Right lobe of liver (tissue), 4 donors: ENCODE results near the gene TNFRSF21.

ENCODE experiments used
- POLR2A ChIP-seq: fragments of 450-650 bp; IDR thresholded peaks from one replicate; pipeline ENCODE4 v1.6.1; 2017; ENCODE audit warnings: antibody characterized with exemption, mild to moderate bottlenecking
- TF ChIP-seq, protein P1 (sequence below), 4 donors: fragments of 200-600 bp in 3 of 4; fragments of 450-650 bp in 1 of 4; IDR thresholded peaks; one replicate each; pipeline versions ENCODE4 v1.5.1 to v1.8.0; 2016 to 2022; ENCODE audit warnings: antibody characterized with exemption in 4 of 4, mild to moderate bottlenecking in 2 of 4
- donor health status: DM: no; HTN: no; CAD: no.
- donor health status: DM: no; HTN: no; CAD: no.
- donor health status: DM: no; HTN: yes; CAD: no.

DNA sequence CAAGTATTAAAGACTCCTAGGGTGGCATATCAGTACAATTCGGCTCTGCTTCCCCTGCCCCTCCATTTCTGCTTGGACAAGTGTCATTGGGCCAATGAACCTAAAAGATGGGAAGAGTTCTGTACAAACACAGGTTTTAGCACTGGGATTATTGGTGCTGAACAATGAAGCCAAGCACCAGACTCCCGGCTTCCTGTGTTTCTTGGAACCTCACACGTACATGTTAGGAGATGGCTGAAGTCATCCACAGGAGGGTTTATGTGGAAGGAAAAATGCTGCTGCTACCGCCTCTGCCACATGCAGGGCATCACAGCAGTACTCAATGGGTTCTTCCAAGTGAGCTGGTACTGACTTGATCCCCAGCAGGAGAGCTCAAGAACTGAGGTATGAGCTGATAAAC is 49.7 kb downstream of the TNFRSF21 start:
- no peak for TF ChIP-seq POLR2A
- TF ChIP-seq, protein P1, sequence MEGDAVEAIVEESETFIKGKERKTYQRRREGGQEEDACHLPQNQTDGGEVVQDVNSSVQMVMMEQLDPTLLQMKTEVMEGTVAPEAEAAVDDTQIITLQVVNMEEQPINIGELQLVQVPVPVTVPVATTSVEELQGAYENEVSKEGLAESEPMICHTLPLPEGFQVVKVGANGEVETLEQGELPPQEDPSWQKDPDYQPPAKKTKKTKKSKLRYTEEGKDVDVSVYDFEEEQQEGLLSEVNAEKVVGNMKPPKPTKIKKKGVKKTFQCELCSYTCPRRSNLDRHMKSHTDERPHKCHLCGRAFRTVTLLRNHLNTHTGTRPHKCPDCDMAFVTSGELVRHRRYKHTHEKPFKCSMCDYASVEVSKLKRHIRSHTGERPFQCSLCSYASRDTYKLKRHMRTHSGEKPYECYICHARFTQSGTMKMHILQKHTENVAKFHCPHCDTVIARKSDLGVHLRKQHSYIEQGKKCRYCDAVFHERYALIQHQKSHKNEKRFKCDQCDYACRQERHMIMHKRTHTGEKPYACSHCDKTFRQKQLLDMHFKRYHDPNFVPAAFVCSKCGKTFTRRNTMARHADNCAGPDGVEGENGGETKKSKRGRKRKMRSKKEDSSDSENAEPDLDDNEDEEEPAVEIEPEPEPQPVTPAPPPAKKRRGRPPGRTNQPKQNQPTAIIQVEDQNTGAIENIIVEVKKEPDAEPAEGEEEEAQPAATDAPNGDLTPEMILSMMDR (IDR thresholded peaks at IDR 0.05), result no peak
